IMR-90 (cell line): Measurements from ENCODE around the gene MGAT1. TPM values are rescaled to one million over a fixed set of nuclear protein-coding genes. Genes with fewer than 3 reads are reported as not detected.

Source experiments
- ATAC-seq: fragments of 200-7000 bp; cut with Tn5 transposase; 2 replicates; pipeline ENCODE4 v1.9.1; 2020; ENCODE audit warnings: low read depth, mild to moderate bottlenecking, moderate library complexity
- BruUV-seq: library from RNA; stranded (reverse); fragments of 400-500 nt; replicated peaks from 2 replicates; lab custom pipeline; 2021; lab: Mats Ljungman, UMichigan
- CTCF ChIA-PET: fragments of 300-600 bp; formaldehyde crosslinking; extraction: SDS; loops from one replicate; lab custom pipeline; 2021; ENCODE audit warnings: antibody characterized with exemption; lab: Yijun Ruan, JAX
- POLR2A ChIA-PET: fragments of 300-600 bp; sonication (Branson Sonifier 250); formaldehyde crosslinking; loops from one replicate; lab custom pipeline; 2022; ENCODE audit warnings: antibody characterized with exemption; ENCODE audit not compliant: unreplicated experiment; lab: Charles Lee
- DNase-seq: peaks from one replicate; pipeline ENCODE4 v3.0.0; 2013
- H2AFZ ChIP-seq: replicated peaks from 2 replicates; pipeline ENCODE3; 2013; ENCODE audit warnings: low read length, mild to moderate bottlenecking; ENCODE audit not compliant: poor library complexity
- H2AK5ac ChIP-seq: 2 replicates; pipeline ENCODE4 v1.6.1; 2013; ENCODE audit warnings: low read depth, low read length, inconsistent platforms
- H2AK9ac ChIP-seq: replicated peaks from 2 replicates; pipeline ENCODE3; 2013; ENCODE audit warnings: mild to moderate bottlenecking, low read depth, low read length, moderate library complexity; ENCODE audit not compliant: poor library complexity
- H2BK120ac ChIP-seq: 2 replicates; pipeline ENCODE4 v1.6.1; 2013; ENCODE audit warnings: low read depth, low read length, inconsistent platforms
- H2BK15ac ChIP-seq: 3 replicates; pipeline ENCODE4 v1.6.1; 2013; ENCODE audit warnings: low read depth, low read length, inconsistent platforms
- H2BK20ac ChIP-seq: 2 replicates; pipeline ENCODE4 v1.6.1; 2013; ENCODE audit warnings: low read depth, mild to moderate bottlenecking, inconsistent platforms, low read length, moderate library complexity
- H2BK5ac ChIP-seq: 2 replicates; pipeline ENCODE4 v1.6.1; 2013; ENCODE audit warnings: mild to moderate bottlenecking, low read depth, low read length, inconsistent platforms; ENCODE audit not compliant: poor library complexity, severe bottlenecking
- H3K14ac ChIP-seq: replicated peaks from 2 replicates; pipeline ENCODE4 v1.6.1; 2013; ENCODE audit warnings: low read depth, low read length, inconsistent platforms
- H3K18ac ChIP-seq: 2 replicates; pipeline ENCODE4 v1.6.1; 2013; ENCODE audit warnings: low read depth, low read length, control low read depth
- H3K23ac ChIP-seq: 2 replicates; pipeline ENCODE4 v1.6.1; 2013; ENCODE audit warnings: low read depth, low read length, inconsistent platforms
- H3K27ac ChIP-seq: 2 replicates; pipeline ENCODE4 v1.5.1; 2013; ENCODE audit warnings: mild to moderate bottlenecking, control low read depth, low read length; ENCODE audit not compliant: insufficient read depth
- H3K27me3 ChIP-seq: 2 replicates; pipeline ENCODE4 v1.6.1; 2013; ENCODE audit warnings: low read length; ENCODE audit not compliant: control insufficient read depth, insufficient read depth
- H3K36me3 ChIP-seq: 2 replicates; pipeline ENCODE4 v1.6.1; 2013; ENCODE audit warnings: low read length, mixed read lengths; ENCODE audit not compliant: control insufficient read depth, insufficient read depth
- H3K4ac ChIP-seq: 2 replicates; pipeline ENCODE4 v1.6.1; 2013; ENCODE audit warnings: low read depth, low read length, inconsistent platforms
- H3K4me1 ChIP-seq: 2 replicates; pipeline ENCODE4 v1.6.1; 2013; ENCODE audit warnings: low read length, mixed read lengths; ENCODE audit not compliant: control insufficient read depth, insufficient read depth
- H3K4me2 ChIP-seq: 2 replicates; pipeline ENCODE4 v1.6.1; 2013; ENCODE audit warnings: low read depth, mild to moderate bottlenecking, control low read depth, low read length, moderate library complexity
- H3K4me3 ChIP-seq: 2 replicates; pipeline ENCODE4 v1.5.1; 2013; ENCODE audit warnings: low read depth, mild to moderate bottlenecking, control low read depth, low read length, moderate library complexity; ENCODE audit not compliant: insufficient read depth
- H3K56ac ChIP-seq: 2 replicates; pipeline ENCODE4 v1.6.1; 2013; ENCODE audit warnings: low read length, inconsistent platforms; ENCODE audit not compliant: insufficient read depth; ENCODE audit errors: extremely low read depth
- H3K79me1 ChIP-seq, 2 experiments: 2 replicates each; pipeline ENCODE4 v1.6.1; 2013; ENCODE audit warnings: low read length in 2 of 2, inconsistent platforms in 1 of 2, low read depth in 1 of 2
- H3K9ac ChIP-seq: 2 replicates; pipeline ENCODE4 v1.6.1; 2013; ENCODE audit warnings: low read depth, low read length, control low read depth
- H3K9me1 ChIP-seq: 2 replicates; pipeline ENCODE4 v1.6.1; 2013; ENCODE audit warnings: low read length, inconsistent platforms; ENCODE audit not compliant: insufficient read depth
- H3K9me3 ChIP-seq: 2 replicates; pipeline ENCODE4 v1.6.1; 2013; ENCODE audit warnings: low read length; ENCODE audit not compliant: control insufficient read depth, insufficient read depth
- H4K20me1 ChIP-seq: 2 replicates; pipeline ENCODE4 v1.6.1; 2013; ENCODE audit warnings: low read length, inconsistent platforms; ENCODE audit not compliant: insufficient read depth
- H4K5ac ChIP-seq: 2 replicates; pipeline ENCODE4 v1.6.1; 2013; ENCODE audit warnings: mild to moderate bottlenecking, low read depth, low read length, control low read depth
- H4K8ac ChIP-seq, 2 experiments: 2 replicates each; pipeline ENCODE4 v1.6.1; 2013; ENCODE audit warnings: low read depth in 2 of 2, low read length in 2 of 2, control low read depth in 1 of 2, inconsistent platforms in 1 of 2
- H4K91ac ChIP-seq: 2 replicates; pipeline ENCODE4 v1.6.1; 2013; ENCODE audit warnings: low read depth, low read length, inconsistent platforms; ENCODE audit not compliant: insufficient read depth
- BHLHE40 ChIP-seq: fragments of 150-350 bp; IDR thresholded peaks from 2 replicates; pipeline ENCODE4 v1.6.1; 2016; ENCODE audit warnings: mild to moderate bottlenecking, low read depth, low read length
- CEBPB ChIP-seq: IDR thresholded peaks from 2 replicates; pipeline ENCODE4 v1.6.1; 2012; ENCODE audit warnings: low read depth, low read length, improper control_type of control experiment
- CHD1 ChIP-seq: IDR thresholded peaks from 2 replicates; pipeline ENCODE4 v1.6.1; 2012; ENCODE audit warnings: low read depth, low read length, improper control_type of control experiment
- CTCF ChIP-seq: conservative IDR thresholded peaks from 2 replicates; pipeline ENCODE4 v1.5.1; 2012; ENCODE audit warnings: mild to moderate bottlenecking, low read depth, low read length, improper control_type of control experiment
- ELK1 ChIP-seq: fragments of 150-350 bp; IDR thresholded peaks from 2 replicates; pipeline ENCODE4 v1.6.1; 2016; ENCODE audit warnings: low read depth, mild to moderate bottlenecking, low read length, moderate library complexity, borderline replicate concordance
- FOS ChIP-seq: fragments of 150-350 bp; IDR thresholded peaks from 2 replicates; pipeline ENCODE4 v1.6.1; 2016; ENCODE audit warnings: low read depth, low read length
- MAFK ChIP-seq: IDR thresholded peaks from 2 replicates; pipeline ENCODE4 v1.6.1; 2012; ENCODE audit warnings: low read depth, low read length, improper control_type of control experiment
- MAZ ChIP-seq: IDR thresholded peaks from 2 replicates; pipeline ENCODE4 v1.6.1; 2012; ENCODE audit warnings: low read depth, mild to moderate bottlenecking, low read length, improper control_type of control experiment, moderate library complexity, borderline replicate concordance
- MXI1 ChIP-seq: IDR thresholded peaks from 2 replicates; pipeline ENCODE4 v1.6.1; 2012; ENCODE audit warnings: low read depth, mild to moderate bottlenecking, low read length, moderate library complexity, borderline replicate concordance
- NFE2L2 ChIP-seq: fragments of 150-350 bp; IDR thresholded peaks from 2 replicates; pipeline ENCODE4 v1.6.1; 2016; ENCODE audit warnings: low read depth, mild to moderate bottlenecking, low read length
- POLR2A ChIP-seq: IDR thresholded peaks from 2 replicates; pipeline ENCODE4 v1.6.1; 2012; ENCODE audit warnings: mild to moderate bottlenecking, low read depth, low read length
- RAD21 ChIP-seq: IDR thresholded peaks from 2 replicates; pipeline ENCODE4 v1.6.1; 2012; ENCODE audit warnings: low read length, improper control_type of control experiment
- RCOR1 ChIP-seq: IDR thresholded peaks from 2 replicates; pipeline ENCODE4 v1.6.1; 2012; ENCODE audit warnings: mild to moderate bottlenecking, low read length, improper control_type of control experiment; ENCODE audit not compliant: insufficient replicate concordance
- RFX5 ChIP-seq: IDR thresholded peaks from 2 replicates; pipeline ENCODE4 v1.8.0; 2012; ENCODE audit warnings: low read depth, mild to moderate bottlenecking, low read length, moderate library complexity
- SMC3 ChIP-seq: fragments of 150-350 bp; IDR thresholded peaks from 2 replicates; pipeline ENCODE4 v1.6.1; 2016; ENCODE audit warnings: low read depth, mild to moderate bottlenecking, antibody characterized with exemption, low read length, moderate library complexity
- USF2 ChIP-seq: fragments of 150-350 bp; IDR thresholded peaks from 2 replicates; pipeline ENCODE4 v1.6.1; 2017; ENCODE audit warnings: mild to moderate bottlenecking, antibody characterized with exemption, low read length, low read depth
- WGBS, 2 experiments: methylation state at CpG; one replicate each; pipeline versions ENCODE4 v1.1.5 to v1.1.7; 2013; ENCODE audit warnings: missing lambda C conversion rate in 2 of 2; ENCODE audit not compliant: insufficient read length in 1 of 2; ENCODE audit errors: extremely low coverage in 2 of 2; 5-methylcytosine and 5-hydroxymethylcytosine counted together
- dilution Hi-C: fragments of 300-500 bp; cut with HindIII; formaldehyde crosslinking; loops from one replicate; pipeline ENCODE4 v1.14.3; 2018; ENCODE audit warnings: low sequenced_read_pairs; ENCODE audit not compliant: unreplicated experiment
- in situ Hi-C: fragments of 300-500 bp; cut with MboI; formaldehyde crosslinking; loops from 3 replicates; pipeline ENCODE4 v1.14.3; 2019; ENCODE audit warnings: low sequenced_read_pairs, inconsistent platforms, mixed read lengths
- intact Hi-C: fragments of 100-400 bp; cut with micrococcal nuclease; formaldehyde crosslinking; loops from 2 replicates; pipeline ENCODE4 v1.10.0; 2022
- polyA plus RNA-seq, 3 experiments: library from polyadenylated mRNA; depleted of rRNA; stranded (reverse); fragments of >200 nt; gene quantifications; 2 replicates each; pipeline ENCODE4 v1.2.3, GENCODE V29; 2012; ENCODE audit warnings: low replicate concordance in 1 of 3
- total RNA-seq: library from RNA; depleted of rRNA; stranded (reverse); fragments of >200 nt; gene quantifications from 2 replicates; pipeline ENCODE4 v1.2.3, GENCODE V29; 2012

MGAT1 gene
- total and polyA plus RNA-seq, 2 of the 4 experiments (the other 2 are of a cell fraction) = 56.3 to 141 TPM

GRCh38 chr5:180804129-180804618, 1.6 kb upstream of the MGAT1 start:
- no peak for ATAC-seq
- Histone ChIP-seq H3K4me3 (no peak overlapping the region), H3K18ac (no peak overlapping the region), H3K23ac (no peak overlapping the region), H4K8ac (no peak overlapping the region), H3K9me1 (peaks cover 25% of the 10 kb centered on the region), H3K79me1 (peaks cover 36 to 66% of the 10 kb centered on the region in 2 experiments), H4K5ac (no peak overlapping the region), H3K56ac (no peak overlapping the region), H2BK120ac (no peak overlapping the region), H3K36me3 (peaks cover 13% of the 10 kb centered on the region), H2BK5ac (no peak overlapping the region), H3K9ac (no peak overlapping the region), H3K27me3 (no peaks in the 10 kb centered on the region), H3K9me3 (no peaks in the 10 kb centered on the region), H2AK5ac (no peak overlapping the region), H3K4ac (no peak overlapping the region), H3K14ac (no peak overlapping the region), H4K20me1 (peaks cover 29% of the 10 kb centered on the region), H2BK15ac (no peak overlapping the region), H4K91ac (no peak overlapping the region), H3K27ac (no peak overlapping the region), H2BK20ac (no peak overlapping the region), H3K4me2 (no peak overlapping the region), H3K4me1 (peaks cover 29% of the 10 kb centered on the region), H2AK9ac (no peak overlapping the region), H2AFZ (no peak overlapping the region)
- ChIA-PET CTCF (interaction anchor here (0.5 kb wide), 1 partner anchor 8 kb away, joined by 3 read pairs; no protein-coding TSS in a partner anchor), POLR2A (no interaction called here)
- dilution Hi-C loops = no loop called here
- WGBS, 2 experiments = 94% methylated on average over 5 of the region's 22 CpGs; no CpG with 5 or more reads in 1 of the 2 experiments
- in situ Hi-C loops = loop anchor here (10.0 kb wide), 2 partner anchors 381 to 451 kb away; no protein-coding TSS in a partner anchor
- no TSS peak for BruUV-seq
- TF ChIP-seq CTCF (no peak), MAFK (no peak), RFX5 (no peak), MAZ (no peak), NFE2L2 (no peak), FOS (no peak), RAD21 (no peak), SMC3 (no peak), ELK1 (no peak), CHD1 (no peak), BHLHE40 (no peak), MXI1 (no peak), POLR2A (no peak), CEBPB (no peak), RCOR1 (no peak), USF2 (no peak)
- DNase-seq = no peak
- intact Hi-C loops = loop anchor here (5.0 kb wide), 1 partner anchor 58 kb away; the partner anchor contains the start of gene ZFP62
